Esophagus squamous epithelium (tissue), 4 donors: ENCODE results near the gene GPRC5B.

Experiments
- POLR2A ChIP-seq, 4 donors: fragments of 450-650 bp; IDR thresholded peaks; one replicate each; pipeline ENCODE4 v1.6.1; 2017; ENCODE audit warnings: antibody characterized with exemption in 4 of 4, mild to moderate bottlenecking in 4 of 4, moderate library complexity in 3 of 4
- TF ChIP-seq, protein P1 (sequence below), 6 experiments: fragments of 450-650 bp in 4 of 6; fragments of 200-600 bp in 2 of 6; sonication (generic) in 2 of 6; IDR thresholded peaks; one replicate each; pipeline ENCODE4 v1.5.1; 2016 to 2019; ENCODE audit warnings: antibody characterized with exemption in 6 of 6, mild to moderate bottlenecking in 4 of 6, moderate library complexity in 4 of 6

- TF ChIP-seq, protein P1, sequence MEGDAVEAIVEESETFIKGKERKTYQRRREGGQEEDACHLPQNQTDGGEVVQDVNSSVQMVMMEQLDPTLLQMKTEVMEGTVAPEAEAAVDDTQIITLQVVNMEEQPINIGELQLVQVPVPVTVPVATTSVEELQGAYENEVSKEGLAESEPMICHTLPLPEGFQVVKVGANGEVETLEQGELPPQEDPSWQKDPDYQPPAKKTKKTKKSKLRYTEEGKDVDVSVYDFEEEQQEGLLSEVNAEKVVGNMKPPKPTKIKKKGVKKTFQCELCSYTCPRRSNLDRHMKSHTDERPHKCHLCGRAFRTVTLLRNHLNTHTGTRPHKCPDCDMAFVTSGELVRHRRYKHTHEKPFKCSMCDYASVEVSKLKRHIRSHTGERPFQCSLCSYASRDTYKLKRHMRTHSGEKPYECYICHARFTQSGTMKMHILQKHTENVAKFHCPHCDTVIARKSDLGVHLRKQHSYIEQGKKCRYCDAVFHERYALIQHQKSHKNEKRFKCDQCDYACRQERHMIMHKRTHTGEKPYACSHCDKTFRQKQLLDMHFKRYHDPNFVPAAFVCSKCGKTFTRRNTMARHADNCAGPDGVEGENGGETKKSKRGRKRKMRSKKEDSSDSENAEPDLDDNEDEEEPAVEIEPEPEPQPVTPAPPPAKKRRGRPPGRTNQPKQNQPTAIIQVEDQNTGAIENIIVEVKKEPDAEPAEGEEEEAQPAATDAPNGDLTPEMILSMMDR (IDR thresholded peaks at IDR 0.05), result no peak
- TF ChIP-seq POLR2A (IDR thresholded peaks at IDR 0.05), result no peak
Observed at GRCh38 chr16:19872935-19873334, 11.7 kb downstream of the GPRC5B start.
